Colonic mucosa (tissue), 4 donors: ENCODE measurements around the gene CAMKK1. TPM values are rescaled to one million over a fixed set of nuclear protein-coding genes. Genes with fewer than 3 reads are reported as not detected.

Experiments
- DNase-seq: peaks from one replicate; pipeline ENCODE4 v3.0.0-alpha.2; 2020
- H3K27ac ChIP-seq: fragments of 200-600 bp; one replicate; pipeline ENCODE4 v1.8.0; 2021
- H3K27me3 ChIP-seq: fragments of 200-600 bp; one replicate; pipeline ENCODE4 v1.8.0; 2021
- H3K36me3 ChIP-seq: fragments of 200-600 bp; one replicate; pipeline ENCODE4 v1.8.0; 2021
- H3K4me1 ChIP-seq: fragments of 200-600 bp; one replicate; pipeline ENCODE4 v1.8.0; 2021; ENCODE audit warnings: mild to moderate bottlenecking
- H3K4me3 ChIP-seq: fragments of 200-600 bp; one replicate; pipeline ENCODE4 v1.8.0; 2021
- H3K9ac ChIP-seq, 2 donors: one replicate each; pipeline ENCODE4 v1.7.0; 2013; ENCODE audit warnings: control low read depth in 2 of 2, low read depth in 2 of 2, low read length in 2 of 2
- H3K9me3 ChIP-seq: fragments of 200-600 bp; one replicate; pipeline ENCODE4 v1.8.0; 2021
- CTCF ChIP-seq: fragments of 200-600 bp; IDR thresholded peaks from one replicate; pipeline ENCODE4 v1.8.0; 2022; ENCODE audit warnings: antibody characterized with exemption, mild to moderate bottlenecking
- intact Hi-C: fragments of 100-400 bp; cut with DNase I; formaldehyde crosslinking; loops from one replicate; pipeline ENCODE4 v1.14.1; 2022
- total RNA-seq, 2 donors: library from RNA; stranded (reverse); fragmentation: NEBNext Ultra II Directional in 1 of 2; extraction: Animal tissue kit (Norgen Biotek cat#: 25700) in 1 of 2; gene quantifications; one replicate each; pipeline ENCODE4 v1.2.1, GENCODE V29; 2021
- donor health status: healthy.
- donor health status: DM: no; HTN: no; CAD: no.
- donor health status: DM: no; HTN: no; CAD: no.

Gene CAMKK1
- total RNA-seq, 2 donors from 2014 or later = 3.6 to 7.2 TPM

GRCh38 chr17:3925684-3926485 is 33.0 kb upstream of the CAMKK1 start:
- no peak for TF ChIP-seq CTCF
- H3K9ac ChIP-seq = peak overlapping the region; percentile 16 to 21
- no peak for DNase-seq
- H3K27ac ChIP-seq = no peak overlapping the region
- intact Hi-C loops = no loop called here
- no peaks in the 10 kb centered on the region for H3K27me3 ChIP-seq
- H3K4me1 ChIP-seq = no peaks in the 10 kb centered on the region
- no peak overlapping the region for H3K4me3 ChIP-seq
- no peaks in the 10 kb centered on the region for H3K9me3 ChIP-seq
- H3K36me3 ChIP-seq = no peaks in the 10 kb centered on the region

DNA sequence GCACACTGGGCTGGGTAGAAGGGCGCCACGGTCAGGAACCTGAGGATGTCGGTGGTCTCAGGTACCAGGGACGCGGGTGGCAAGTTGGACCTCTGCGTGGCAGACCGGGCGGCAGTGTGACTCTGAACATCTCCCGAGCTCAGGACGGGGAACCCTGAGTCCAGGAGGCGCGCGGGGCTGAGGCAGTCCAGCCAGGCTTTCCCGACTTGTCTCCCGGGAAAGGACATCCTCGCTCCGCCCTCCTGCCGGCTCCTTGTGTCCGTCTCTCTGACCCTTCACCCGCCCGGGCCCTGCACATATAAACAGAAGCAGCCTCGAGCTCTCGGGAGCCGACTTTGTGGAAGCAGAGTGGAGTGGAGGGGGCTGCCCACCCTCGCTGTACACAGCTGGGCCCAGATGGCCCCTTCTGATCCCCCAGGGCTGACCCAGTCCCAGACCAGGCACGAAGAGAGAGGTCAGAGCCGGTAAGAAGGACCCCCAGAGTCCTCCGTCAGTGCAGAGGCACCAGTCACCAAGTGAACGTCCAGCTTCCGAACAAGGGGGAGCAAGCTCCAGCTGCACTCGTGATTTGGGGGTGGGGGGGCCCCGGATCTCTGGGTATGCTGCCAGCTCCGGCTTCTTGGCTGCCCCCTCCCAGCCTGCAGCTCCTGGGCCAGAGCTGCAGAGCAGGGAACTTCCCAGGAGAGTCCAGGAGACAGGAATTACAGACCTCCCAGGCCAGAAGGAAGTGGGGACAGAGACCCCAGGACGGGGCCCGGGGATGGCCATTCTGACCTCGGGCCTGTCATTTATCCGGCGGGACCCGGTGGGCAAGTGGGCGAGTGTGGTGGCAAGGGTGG is 31.9 kb upstream of the CAMKK1 start:
- peak overlapping the region; percentile 16 to 19 for H3K9ac ChIP-seq
- no peaks in the 10 kb centered on the region for H3K9me3 ChIP-seq
- peak; percentile 40 for DNase-seq
- H3K4me1 ChIP-seq = no peaks in the 10 kb centered on the region
- no peak for TF ChIP-seq CTCF
- peak overlapping the region; percentile 20 for H3K27ac ChIP-seq
- no peaks in the 10 kb centered on the region for H3K36me3 ChIP-seq
- intact Hi-C loops = no loop called here
- H3K4me3 ChIP-seq = no peak overlapping the region
- no peaks in the 10 kb centered on the region for H3K27me3 ChIP-seq

GRCh38 chr17:3923466-3924190 is 30.8 kb upstream of the CAMKK1 start:
- Histone ChIP-seq H3K36me3 (no peaks in the 10 kb centered on the region), H3K27ac (no peak overlapping the region), H3K4me3 (no peak overlapping the region), H3K4me1 (no peaks in the 10 kb centered on the region), H3K9me3 (no peaks in the 10 kb centered on the region), H3K9ac (no peak overlapping the region), H3K27me3 (no peaks in the 10 kb centered on the region)
- TF ChIP-seq CTCF = no peak
- no peak for DNase-seq
- intact Hi-C loops = no loop called here

- intact Hi-C loops = no loop called here
- Histone ChIP-seq H3K9ac (no peak overlapping the region), H3K4me3 (no peak overlapping the region), H3K27ac (no peak overlapping the region), H3K9me3 (no peaks in the 10 kb centered on the region), H3K4me1 (no peaks in the 10 kb centered on the region), H3K36me3 (no peaks in the 10 kb centered on the region), H3K27me3 (no peaks in the 10 kb centered on the region)
- TF ChIP-seq CTCF = no peak
- DNase-seq = no peak
Observed at GRCh38 chr17:3922765-3923164, 29.9 kb upstream of the CAMKK1 start.
